AML-193 (cell line): ENCODE data around the gene AFF3.

Experiments
- DNase-seq, 2 experiments: peaks; one replicate each; lab custom pipeline; 2025; lab: John Stamatoyannopoulos, UW

AFF3 gene

GRCh38 chr2:100041946-100042345 is 100.4 kb downstream of the AFF3 start:
- no peak for DNase-seq

- DNase-seq: no peak
Measured at GRCh38 chr2:100041385-100041784, 101.0 kb downstream of the AFF3 start.

- no peak for DNase-seq
Measured at GRCh38 chr2:100040906-100041305, 101.5 kb downstream of the AFF3 start.

GRCh38 chr2:100039291-100039980 is 103.0 kb downstream of the AFF3 start:
- no peak for DNase-seq

- no peak for DNase-seq
Measured at GRCh38 chr2:100038011-100038410, 104.4 kb downstream of the AFF3 start.

- DNase-seq: no peak
Measured at GRCh38 chr2:100036793-100037192, 105.6 kb downstream of the AFF3 start.

GRCh38 chr2:100036026-100036425 is 106.4 kb downstream of the AFF3 start:
- DNase-seq: no peak

- DNase-seq: no peak
Measured at GRCh38 chr2:100034431-100034830, 108.0 kb downstream of the AFF3 start.

- no peak for DNase-seq
Measured at GRCh38 chr2:100033976-100034375, 108.4 kb downstream of the AFF3 start.

- DNase-seq: no peak
Measured at GRCh38 chr2:100031604-100032003, 110.8 kb downstream of the AFF3 start.

GRCh38 chr2:100029460-100029859 is 112.9 kb downstream of the AFF3 start:
- DNase-seq: no peak

GRCh38 chr2:100021791-100022340 is 120.5 kb downstream of the AFF3 start:
- DNase-seq: no peak

GRCh38 chr2:100019499-100019898 is 122.9 kb downstream of the AFF3 start:
- no peak for DNase-seq

GRCh38 chr2:100018341-100019193 is 123.8 kb downstream of the AFF3 start:
- DNase-seq: no peak

- DNase-seq: no peak
Measured at GRCh38 chr2:100017633-100018032, 124.8 kb downstream of the AFF3 start.

- no peak for DNase-seq
Measured at GRCh38 chr2:100016756-100017155, 125.6 kb downstream of the AFF3 start.

GRCh38 chr2:100015849-100016248 is 126.5 kb downstream of the AFF3 start:
- no peak for DNase-seq

GRCh38 chr2:100013892-100014677 is 128.3 kb downstream of the AFF3 start:
- DNase-seq: no peak

GRCh38 chr2:100012561-100012960 is 129.8 kb downstream of the AFF3 start:
- no peak for DNase-seq

GRCh38 chr2:100011272-100011731 is 131.1 kb downstream of the AFF3 start:
- DNase-seq: no peak

GRCh38 chr2:100010606-100011005 is 131.8 kb downstream of the AFF3 start:
- DNase-seq: no peak

- DNase-seq: no peak
Measured at GRCh38 chr2:100009743-100010142, 132.6 kb downstream of the AFF3 start.
